Lung (tissue), 12 donors: ENCODE results near the gene SMTNL1. TPM values are rescaled to one million over a fixed set of nuclear protein-coding genes. Genes with fewer than 3 reads are reported as not detected.
A peak's percentile ranks its signal among the peaks of the same experiment; 100 is the strongest.

Experiments used
- ATAC-seq: fragments of 200-7000 bp; cut with Tn5 transposase; one replicate; pipeline ENCODE4 v1.9.1; 2020; ENCODE audit warnings: moderate number of reproducible peaks; ENCODE audit not compliant: insufficient read depth, low FRiP score
- DNase-seq, 3 donors: peaks; one replicate each; pipeline ENCODE4 v3.0.0-alpha.2; 2013 to 2017
- H3K27ac ChIP-seq, 2 donors: one replicate each; pipeline ENCODE4 v1.5.1; 2013; ENCODE audit warnings: mild to moderate bottlenecking in 2 of 2, moderate library complexity in 2 of 2, control low read depth in 1 of 2, inconsistent platforms in 1 of 2, low read depth in 1 of 2, low read length in 1 of 2
- H3K27me3 ChIP-seq, 3 donors: one replicate each; pipeline ENCODE4 v1.5.1; 2013; ENCODE audit warnings: low read length in 2 of 3; ENCODE audit not compliant: control insufficient read depth in 3 of 3, insufficient read depth in 3 of 3
- H3K36me3 ChIP-seq, 4 donors: one replicate each; pipeline ENCODE4 v1.5.1; 2013; ENCODE audit warnings: low read length in 4 of 4, mild to moderate bottlenecking in 1 of 4, moderate library complexity in 1 of 4; ENCODE audit not compliant: control insufficient read depth in 4 of 4, insufficient read depth in 4 of 4
- H3K4me1 ChIP-seq, 5 donors: one replicate each; pipeline ENCODE4 v1.5.1; 2013; ENCODE audit warnings: low read length in 5 of 5, mild to moderate bottlenecking in 2 of 5, moderate library complexity in 1 of 5; ENCODE audit not compliant: control insufficient read depth in 5 of 5, insufficient read depth in 5 of 5
- H3K4me3 ChIP-seq: one replicate; pipeline ENCODE4 v1.5.1; 2013; ENCODE audit warnings: mild to moderate bottlenecking, control low read depth, moderate library complexity
- H3K9ac ChIP-seq, 2 donors: one replicate each; pipeline ENCODE4 v1.5.1; 2013; ENCODE audit warnings: low read length in 2 of 2, control low read depth in 1 of 2; ENCODE audit not compliant: insufficient read depth in 1 of 2
- H3K9me3 ChIP-seq, 4 donors: one replicate each; pipeline ENCODE4 v1.5.1; 2013; ENCODE audit warnings: low read length in 3 of 4, mild to moderate bottlenecking in 1 of 4, moderate library complexity in 1 of 4; ENCODE audit not compliant: control insufficient read depth in 4 of 4, insufficient read depth in 3 of 4
- CTCF ChIP-seq: IDR thresholded peaks from 2 replicates; pipeline ENCODE4 v1.5.1; 2012; ENCODE audit warnings: mild to moderate bottlenecking; ENCODE audit errors: control extremely low read depth, extremely low read depth
- WGBS, 2 donors: extraction: QIAGEN DNeasy Blood & Tissue Kit; methylation state at CpG; one replicate each; pipeline ENCODE4 v1.1.7; 2013; 5-methylcytosine and 5-hydroxymethylcytosine counted together
- polyA plus RNA-seq, 2 donors: library from polyadenylated mRNA; stranded (reverse); fragments of 200-250 nt; gene quantifications; one replicate each; pipeline ENCODE4 v1.2.1, GENCODE V29; 2013
- total RNA-seq, 2 donors: library from RNA; depleted of rRNA in 1 of 2; stranded (reverse); fragments of >200 nt in 1 of 2; gene quantifications; one replicate each; pipeline ENCODE4 v1.2.1, GENCODE V29; 2014 to 2021
- donor health status: control.
- donor health status: control.
- donor health status: Bipolar disorder and iron deficiency.
- donor health status: healthy.
- donor health status: DM: yes; HTN: yes; CAD: no.

Gene SMTNL1
- total and polyA plus RNA-seq, 4 donors: not detected

- no peaks in the 10 kb centered on the region for H3K36me3 ChIP-seq
- H3K9me3 ChIP-seq: no peaks in the 10 kb centered on the region
- H3K4me1 ChIP-seq: peaks cover 0 to 18% (median 8%) of the 10 kb centered on the region in 5 donors
- peak overlapping the region; percentile 97 for H3K4me3 ChIP-seq
- no peaks in the 10 kb centered on the region for H3K27me3 ChIP-seq
- ATAC-seq (no peak), DNase-seq (peak; percentile 89 to 90 (median 89))
- H3K27ac ChIP-seq: peak overlapping the region in 1 of 2 donors; percentile 91
- WGBS, 2 donors: 27 to 33% methylated on average over 6 of the region's 6 CpGs
- peak; percentile 89 for TF ChIP-seq CTCF
- H3K9ac ChIP-seq: peak overlapping the region in 1 of 2 donors; percentile 60
Observed at GRCh38 chr11:57568330-57568766, 31.0 kb downstream of the SMTNL1 start.

DNA sequence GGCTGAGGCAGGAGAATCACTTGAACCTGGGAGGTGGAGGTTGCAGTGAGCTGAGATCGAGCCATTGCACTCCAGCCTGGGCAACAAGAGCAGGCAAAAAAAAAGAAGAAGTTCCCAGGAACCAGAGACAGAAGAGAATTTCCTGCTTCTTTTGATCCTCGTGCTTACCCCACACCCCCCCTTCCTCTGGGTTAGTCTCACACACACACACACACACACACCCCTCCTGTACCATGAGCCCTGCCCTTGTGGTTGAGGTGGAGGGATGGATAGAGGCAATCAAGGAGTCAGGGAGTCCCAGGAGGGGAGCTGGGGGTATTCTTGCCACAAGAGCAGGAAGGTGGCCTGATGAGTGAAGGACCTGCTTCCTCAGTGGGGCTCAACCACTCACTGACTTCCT is 34.2 kb downstream of the SMTNL1 start:
- H3K9ac ChIP-seq: no peak overlapping the region
- no peak overlapping the region for H3K4me3 ChIP-seq
- no peak overlapping the region for H3K27ac ChIP-seq
- 14 to 41% methylated on average over 2 of the region's 2 CpGs for WGBS, 2 donors
- peaks cover 0 to 8% (median 2%) of the 10 kb centered on the region in 5 donors for H3K4me1 ChIP-seq
- no peak for ATAC-seq
- no peaks in the 10 kb centered on the region for H3K9me3 ChIP-seq
- DNase-seq: no peak
- no peak for TF ChIP-seq CTCF
- H3K36me3 ChIP-seq: no peaks in the 10 kb centered on the region
- no peaks in the 10 kb centered on the region for H3K27me3 ChIP-seq

- 63 to 93% methylated on average over 4 of the region's 4 CpGs for WGBS, 2 donors
- no peak for ATAC-seq
- Histone ChIP-seq H3K4me1 (peaks cover 0 to 2% (median 0%) of the 10 kb centered on the region in 5 donors), H3K9ac (no peak overlapping the region), H3K27me3 (no peaks in the 10 kb centered on the region), H3K36me3 (no peaks in the 10 kb centered on the region), H3K27ac (no peak overlapping the region), H3K4me3 (no peak overlapping the region), H3K9me3 (no peaks in the 10 kb centered on the region)
- TF ChIP-seq CTCF: no peak
- no peak for DNase-seq
Observed at GRCh38 chr11:57574061-57574460, 36.7 kb downstream of the SMTNL1 start.

GRCh38 chr11:57584341-57584740 is 46.9 kb downstream of the SMTNL1 start:
- H3K4me1 ChIP-seq: peaks cover 0 to 5% (median 0%) of the 10 kb centered on the region in 5 donors
- no peaks in the 10 kb centered on the region for H3K36me3 ChIP-seq
- no peak overlapping the region for H3K4me3 ChIP-seq
- DNase-seq (no peak), ATAC-seq (no peak)
- no peak overlapping the region for H3K27ac ChIP-seq
- H3K9ac ChIP-seq: no peak overlapping the region
- peaks cover 0 to 3% (median 0%) of the 10 kb centered on the region in 3 donors for H3K27me3 ChIP-seq
- no peak for TF ChIP-seq CTCF
- WGBS, 2 donors: 86 to 93% methylated on average over 9 of the region's 9 CpGs
- H3K9me3 ChIP-seq: no peaks in the 10 kb centered on the region
